Kidney capillary endothelial cell (primary cell): ENCODE results near the gene TMEM222.

Experiments
- DNase-seq: peaks from one replicate; pipeline ENCODE4 v3.0.0-alpha.2; 2018; ENCODE audit warnings: low spot score

The TMEM222 gene

GRCh38 chr1:27342391-27342777 is 20.4 kb downstream of the TMEM222 start:
- no peak for DNase-seq

GRCh38 chr1:27342778-27343638 is 21.0 kb downstream of the TMEM222 start:
- DNase-seq: no peak

GRCh38 chr1:27343639-27344025 is 21.7 kb downstream of the TMEM222 start:
- no peak for DNase-seq

GRCh38 chr1:27345272-27345671 is 23.3 kb downstream of the TMEM222 start:
- no peak for DNase-seq

- no peak for DNase-seq
Measured at GRCh38 chr1:27346357-27346756, 24.4 kb downstream of the TMEM222 start.

- no peak for DNase-seq
Measured at GRCh38 chr1:27346991-27347624, 25.1 kb downstream of the TMEM222 start.

- DNase-seq: no peak
Measured at GRCh38 chr1:27348861-27349783, 27.2 kb downstream of the TMEM222 start.

- DNase-seq: peak; percentile 46
Measured at GRCh38 chr1:27349784-27350662, 28.1 kb downstream of the TMEM222 start.

- no peak for DNase-seq
Measured at GRCh38 chr1:27350663-27351540, 28.9 kb downstream of the TMEM222 start.

- no peak for DNase-seq
Measured at GRCh38 chr1:27351541-27352107, 29.7 kb downstream of the TMEM222 start.

- DNase-seq: no peak
Measured at GRCh38 chr1:27353166-27353565, 31.2 kb downstream of the TMEM222 start.

GRCh38 chr1:27353629-27354028 is 31.7 kb downstream of the TMEM222 start:
- no peak for DNase-seq

- DNase-seq: no peak
Measured at GRCh38 chr1:27355683-27356082, 33.7 kb downstream of the TMEM222 start.

- no peak for DNase-seq
Measured at GRCh38 chr1:27356277-27356618, 34.3 kb downstream of the TMEM222 start.

GRCh38 chr1:27356619-27357280 is 34.8 kb downstream of the TMEM222 start:
- DNase-seq: no peak

GRCh38 chr1:27357281-27358037 is 35.5 kb downstream of the TMEM222 start:
- peak; percentile 55 for DNase-seq

GRCh38 chr1:27358038-27358927 is 36.3 kb downstream of the TMEM222 start:
- no peak for DNase-seq

GRCh38 chr1:27358928-27359313 is 37.0 kb downstream of the TMEM222 start:
- no peak for DNase-seq
